Neural cell (in vitro differentiated cells): ENCODE measurements around the gene ATP1A4. TPM values are rescaled to one million over a fixed set of nuclear protein-coding genes. Genes with fewer than 3 reads are reported as not detected.

Source experiments
- H2AFZ ChIP-seq: fragments of 200-600, 300-800 bp; sonication (generic), shearing (Covaris generic); 2 replicates; pipeline ENCODE4 v1.6.0; 2014; ENCODE audit warnings: low read depth, mild to moderate bottlenecking, antibody characterized with exemption, low read length, moderate library complexity
- H3F3A ChIP-seq: fragments of 200-600 bp; shearing (Covaris generic); 2 replicates; pipeline ENCODE4 v1.6.1; 2016; ENCODE audit warnings: mild to moderate bottlenecking, moderate library complexity, mixed read lengths, antibody characterized with exemption, low read length; ENCODE audit not compliant: insufficient read depth, poor library complexity, severe bottlenecking
- H3K27ac ChIP-seq: fragments of 200-600, 300-800 bp; sonication (generic), shearing (Covaris generic); 2 replicates; pipeline ENCODE4 v1.5.1; 2014; ENCODE audit warnings: mild to moderate bottlenecking, low read length, moderate library complexity
- H3K27me3 ChIP-seq: fragments of 300-800, 200-600 bp; sonication (generic), shearing (Covaris generic); 2 replicates; pipeline ENCODE4 v1.6.0; 2014; ENCODE audit warnings: mild to moderate bottlenecking, low read depth, low read length, moderate library complexity; ENCODE audit not compliant: insufficient read depth
- H3K36me3 ChIP-seq: fragments of 300-800, 200-600 bp; sonication (generic), shearing (Covaris generic); 2 replicates; pipeline ENCODE4 v1.5.1; 2014; ENCODE audit warnings: mild to moderate bottlenecking, antibody characterized with exemption, low read length, moderate library complexity; ENCODE audit not compliant: insufficient read depth
- H3K4me2 ChIP-seq: fragments of 300-800, 200-600 bp; sonication (generic), shearing (Covaris generic); 2 replicates; pipeline ENCODE4 v1.6.0; 2014; ENCODE audit warnings: mild to moderate bottlenecking, low read length
- H3K4me3 ChIP-seq: fragments of 300-800, 200-600 bp; sonication (generic), shearing (Covaris generic); 2 replicates; pipeline ENCODE4 v1.5.1; 2014; ENCODE audit warnings: mild to moderate bottlenecking, low read length, moderate library complexity
- H3K79me2 ChIP-seq: fragments of 200-600 bp; shearing (Covaris generic); replicated peaks from 2 replicates; pipeline ENCODE4 v1.6.0; 2014; ENCODE audit warnings: mild to moderate bottlenecking, low read length, moderate library complexity; ENCODE audit not compliant: insufficient read depth
- H3K9ac ChIP-seq: fragments of 300-800, 200-600 bp; sonication (generic), shearing (Covaris generic); 2 replicates; pipeline ENCODE4 v1.6.1; 2016; ENCODE audit warnings: mild to moderate bottlenecking, low read length, mixed read lengths
- H3K9me2 ChIP-seq: fragments of 200-600 bp; shearing (Covaris generic); 2 replicates; pipeline ENCODE4 v1.6.1; 2016; ENCODE audit warnings: mild to moderate bottlenecking, low read length, mixed read lengths; ENCODE audit not compliant: insufficient read depth
- H3K9me3 ChIP-seq: fragments of 200-600, 300-800 bp; sonication (generic), shearing (Covaris generic); 2 replicates; pipeline ENCODE4 v1.6.1; 2016; ENCODE audit warnings: mild to moderate bottlenecking, mixed run types, low read length, moderate library complexity, mixed read lengths
- H4K20me1 ChIP-seq: fragments of 200-600 bp; shearing (Covaris generic); 2 replicates; pipeline ENCODE4 v1.6.1; 2016; ENCODE audit warnings: mild to moderate bottlenecking, mixed run types; ENCODE audit not compliant: insufficient read depth
- CTCF ChIP-seq: fragments of 450-650 bp; IDR thresholded peaks from 2 replicates; pipeline ENCODE4 v1.5.1; 2014; ENCODE audit warnings: antibody characterized with exemption, mild to moderate bottlenecking, moderate library complexity; ENCODE audit not compliant: poor library complexity, severe bottlenecking
- EP300 ChIP-seq: fragments of 450-650 bp; conservative IDR thresholded peaks from 2 replicates; pipeline ENCODE4 v1.6.1; 2014; ENCODE audit warnings: antibody characterized with exemption, mild to moderate bottlenecking, moderate library complexity; ENCODE audit not compliant: poor library complexity, severe bottlenecking
- EZH2 ChIP-seq: fragments of 200-600, 300-800 bp; shearing (Covaris generic), sonication (generic); IDR thresholded peaks from 2 replicates; pipeline ENCODE4 v1.6.1; 2014; ENCODE audit warnings: antibody characterized with exemption, low read length, borderline replicate concordance, mild to moderate bottlenecking; ENCODE audit not compliant: insufficient read depth, poor library complexity, severe bottlenecking
- MXI1 ChIP-seq: fragments of 450-650 bp; conservative IDR thresholded peaks from 2 replicates; pipeline ENCODE4 v1.6.1; 2014; ENCODE audit warnings: antibody characterized with exemption, mild to moderate bottlenecking; ENCODE audit not compliant: poor library complexity, severe bottlenecking
- POLR2AphosphoS5 ChIP-seq: IDR thresholded peaks from 2 replicates; pipeline ENCODE4 v1.6.1; 2012
- RAD21 ChIP-seq: fragments of 450-650 bp; conservative IDR thresholded peaks from 2 replicates; pipeline ENCODE4 v1.6.1; 2014; ENCODE audit warnings: antibody characterized with exemption, mild to moderate bottlenecking, moderate library complexity
- SMC3 ChIP-seq: fragments of 450-650 bp; conservative IDR thresholded peaks from 2 replicates; pipeline ENCODE4 v1.6.1; 2014; ENCODE audit warnings: antibody characterized with exemption, mild to moderate bottlenecking, moderate library complexity; ENCODE audit not compliant: poor library complexity
- TAF1 ChIP-seq: IDR thresholded peaks from 2 replicates; pipeline ENCODE4 v1.6.1; 2012; ENCODE audit warnings: low read depth
- polyA plus RNA-seq: library from polyadenylated mRNA; depleted of rRNA; stranded (reverse); fragments of >200 nt; gene quantifications from 2 replicates; pipeline ENCODE4 v1.2.3, GENCODE V29; 2014
- TF ChIP-seq, protein P1 (sequence below): IDR thresholded peaks from 2 replicates; pipeline ENCODE4 v1.6.1; 2012; ENCODE audit warnings: borderline replicate concordance

ATP1A4 gene
- polyA plus RNA-seq, 1 donor from 2014 or later = not detected

DNA sequence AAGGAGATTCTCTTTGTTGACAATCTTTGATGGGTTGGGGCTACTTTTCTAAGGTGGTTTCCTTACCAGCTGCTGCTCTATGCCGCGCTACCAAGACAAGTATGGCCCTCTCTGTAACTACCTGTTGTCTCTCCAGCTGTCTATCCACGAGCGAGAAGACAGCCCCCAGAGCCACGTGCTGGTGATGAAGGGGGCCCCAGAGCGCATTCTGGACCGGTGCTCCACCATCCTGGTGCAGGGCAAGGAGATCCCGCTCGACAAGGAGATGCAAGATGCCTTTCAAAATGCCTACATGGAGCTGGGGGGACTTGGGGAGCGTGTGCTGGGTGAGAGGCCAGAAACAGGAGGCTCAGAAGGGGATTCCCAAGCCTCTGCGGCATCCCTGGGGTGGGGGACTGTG lies 21.4 kb upstream of the ATP1A4 start:
- no peaks in the 10 kb centered on the region for H4K20me1 ChIP-seq
- no peak overlapping the region for H3K4me2 ChIP-seq
- no peaks in the 10 kb centered on the region for H3K79me2 ChIP-seq
- no peaks in the 10 kb centered on the region for H3K36me3 ChIP-seq
- no peaks in the 10 kb centered on the region for H3K9me3 ChIP-seq
- no peak overlapping the region for H3K27ac ChIP-seq
- TF ChIP-seq SMC3 = no peak
- no peak for TF ChIP-seq MXI1
- TF ChIP-seq EZH2 = no peak
- no peak for TF ChIP-seq EP300
- no peak for TF ChIP-seq POLR2AphosphoS5
- H3K9ac ChIP-seq = no peak overlapping the region
- no peaks in the 10 kb centered on the region for H3K27me3 ChIP-seq
- H2AFZ ChIP-seq = no peak overlapping the region
- no peaks in the 10 kb centered on the region for H3F3A ChIP-seq
- no peak overlapping the region for H3K4me3 ChIP-seq
- no peaks in the 10 kb centered on the region for H3K9me2 ChIP-seq

- Histone ChIP-seq H2AFZ (no peak overlapping the region), H3K79me2 (no peaks in the 10 kb centered on the region), H3K9ac (no peak overlapping the region), H3K9me2 (no peaks in the 10 kb centered on the region), H3K4me3 (no peak overlapping the region), H3K27ac (no peak overlapping the region), H3F3A (no peaks in the 10 kb centered on the region), H3K4me2 (no peak overlapping the region), H3K36me3 (no peaks in the 10 kb centered on the region), H4K20me1 (no peaks in the 10 kb centered on the region), H3K9me3 (no peaks in the 10 kb centered on the region), H3K27me3 (no peaks in the 10 kb centered on the region)
- TF ChIP-seq EP300 = no peak
- no peak for TF ChIP-seq RAD21
- TF ChIP-seq SMC3 = no peak
- TF ChIP-seq, protein P1, sequence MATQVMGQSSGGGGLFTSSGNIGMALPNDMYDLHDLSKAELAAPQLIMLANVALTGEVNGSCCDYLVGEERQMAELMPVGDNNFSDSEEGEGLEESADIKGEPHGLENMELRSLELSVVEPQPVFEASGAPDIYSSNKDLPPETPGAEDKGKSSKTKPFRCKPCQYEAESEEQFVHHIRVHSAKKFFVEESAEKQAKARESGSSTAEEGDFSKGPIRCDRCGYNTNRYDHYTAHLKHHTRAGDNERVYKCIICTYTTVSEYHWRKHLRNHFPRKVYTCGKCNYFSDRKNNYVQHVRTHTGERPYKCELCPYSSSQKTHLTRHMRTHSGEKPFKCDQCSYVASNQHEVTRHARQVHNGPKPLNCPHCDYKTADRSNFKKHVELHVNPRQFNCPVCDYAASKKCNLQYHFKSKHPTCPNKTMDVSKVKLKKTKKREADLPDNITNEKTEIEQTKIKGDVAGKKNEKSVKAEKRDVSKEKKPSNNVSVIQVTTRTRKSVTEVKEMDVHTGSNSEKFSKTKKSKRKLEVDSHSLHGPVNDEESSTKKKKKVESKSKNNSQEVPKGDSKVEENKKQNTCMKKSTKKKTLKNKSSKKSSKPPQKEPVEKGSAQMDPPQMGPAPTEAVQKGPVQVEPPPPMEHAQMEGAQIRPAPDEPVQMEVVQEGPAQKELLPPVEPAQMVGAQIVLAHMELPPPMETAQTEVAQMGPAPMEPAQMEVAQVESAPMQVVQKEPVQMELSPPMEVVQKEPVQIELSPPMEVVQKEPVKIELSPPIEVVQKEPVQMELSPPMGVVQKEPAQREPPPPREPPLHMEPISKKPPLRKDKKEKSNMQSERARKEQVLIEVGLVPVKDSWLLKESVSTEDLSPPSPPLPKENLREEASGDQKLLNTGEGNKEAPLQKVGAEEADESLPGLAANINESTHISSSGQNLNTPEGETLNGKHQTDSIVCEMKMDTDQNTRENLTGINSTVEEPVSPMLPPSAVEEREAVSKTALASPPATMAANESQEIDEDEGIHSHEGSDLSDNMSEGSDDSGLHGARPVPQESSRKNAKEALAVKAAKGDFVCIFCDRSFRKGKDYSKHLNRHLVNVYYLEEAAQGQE = no peak
- TF ChIP-seq POLR2AphosphoS5 = no peak
- TF ChIP-seq CTCF = no peak
Observed at GRCh38 chr1:160130486-160130885, 20.9 kb upstream of the ATP1A4 start.

DNA sequence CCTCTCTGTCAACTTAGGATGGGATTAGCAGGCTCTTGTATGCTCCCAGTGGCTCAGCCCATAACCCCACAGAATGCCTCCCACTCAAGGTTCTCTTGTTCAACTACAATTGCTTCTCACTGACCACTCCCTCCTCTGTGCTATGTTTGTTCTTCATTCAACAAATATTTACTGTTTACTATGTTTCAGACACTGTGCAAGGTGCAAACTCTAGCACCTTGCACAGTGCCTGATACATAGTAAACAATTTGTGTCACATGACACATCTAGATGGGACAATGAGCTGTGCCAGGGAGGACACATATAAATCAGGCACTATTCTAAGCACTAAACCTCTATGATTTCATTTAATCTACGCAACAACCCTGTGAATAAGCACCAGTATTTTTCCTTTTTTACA lies 20.5 kb upstream of the ATP1A4 start:
- Histone ChIP-seq H3K9me3 (no peaks in the 10 kb centered on the region), H3K36me3 (no peaks in the 10 kb centered on the region), H3K4me2 (no peak overlapping the region), H3K27me3 (no peaks in the 10 kb centered on the region), H4K20me1 (no peaks in the 10 kb centered on the region), H3K9me2 (no peaks in the 10 kb centered on the region), H3K9ac (no peak overlapping the region), H3F3A (no peaks in the 10 kb centered on the region), H2AFZ (no peak overlapping the region), H3K79me2 (no peaks in the 10 kb centered on the region), H3K4me3 (no peak overlapping the region), H3K27ac (no peak overlapping the region)
- TF ChIP-seq EP300 (no peak), POLR2AphosphoS5 (no peak), MXI1 (no peak), RAD21 (no peak), SMC3 (no peak), CTCF (no peak), EZH2 (no peak), TAF1 (no peak)
- TF ChIP-seq, protein P1 = no peak
